Subcutaneous abdominal adipose tissue (tissue), 5 donors: ENCODE data around the gene EFCAB13.
"Not testable (repeated sequence)": the region's sequence is repeated elsewhere in the genome, so short reads cannot be mapped to it uniquely, and the experiment has no call there.

Source experiments
- H3K27ac ChIP-seq: one replicate; pipeline ENCODE4 v1.7.0; 2013; ENCODE audit warnings: low read depth, mild to moderate bottlenecking, inconsistent platforms, low read length, moderate library complexity
- H3K27me3 ChIP-seq, 5 donors: one replicate each; pipeline ENCODE4 v1.7.0; 2013; ENCODE audit warnings: low read length in 5 of 5, inconsistent platforms in 1 of 5; ENCODE audit not compliant: control insufficient read depth in 5 of 5, insufficient read depth in 4 of 5
- H3K36me3 ChIP-seq, 5 donors: one replicate each; pipeline ENCODE4 v1.7.0; 2013; ENCODE audit warnings: low read length in 5 of 5; ENCODE audit not compliant: control insufficient read depth in 5 of 5, insufficient read depth in 5 of 5
- H3K4me1 ChIP-seq, 5 donors: one replicate each; pipeline ENCODE4 v1.7.0; 2013; ENCODE audit warnings: low read length in 5 of 5, mild to moderate bottlenecking in 3 of 5, moderate library complexity in 1 of 5; ENCODE audit not compliant: control insufficient read depth in 5 of 5, insufficient read depth in 5 of 5
- H3K4me3 ChIP-seq, 5 donors: one replicate each; pipeline ENCODE4 v1.7.0; 2013; ENCODE audit warnings: low read length in 5 of 5, low read depth in 1 of 5
- H3K9ac ChIP-seq, 5 donors: one replicate each; pipeline ENCODE4 v1.7.0; 2013; ENCODE audit warnings: low read length in 5 of 5, mild to moderate bottlenecking in 4 of 5, moderate library complexity in 3 of 5
- H3K9me3 ChIP-seq, 5 donors: one replicate each; pipeline ENCODE4 v1.7.0; 2013; ENCODE audit warnings: low read length in 5 of 5; ENCODE audit not compliant: control insufficient read depth in 5 of 5
- donor health status: healthy.
- donor health status: healthy.
- donor health status: healthy.
- donor health status: healthy.
- donor health status: healthy.

EFCAB13 gene

DNA sequence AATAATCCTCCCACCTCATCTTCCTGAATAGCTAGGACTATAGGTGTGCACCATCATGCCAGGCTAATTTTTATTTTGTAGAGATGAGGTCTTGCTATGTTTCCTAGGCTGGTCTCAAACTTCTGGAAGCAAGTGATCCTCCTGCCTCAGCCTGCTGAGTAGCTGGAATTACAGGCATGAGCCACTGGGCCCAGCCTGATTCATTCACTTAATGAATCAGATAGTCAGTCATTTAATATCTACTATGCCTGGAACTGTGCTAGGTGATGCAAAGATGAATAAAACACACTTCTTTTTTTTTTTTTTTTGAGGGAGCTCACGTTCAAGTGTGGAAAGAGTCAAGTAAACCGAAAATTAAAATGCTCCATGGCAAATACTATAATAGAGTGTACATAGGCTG, 39.4 kb downstream of the EFCAB13 start:
- no peaks in the 10 kb centered on the region for H3K4me1 ChIP-seq
- H3K9ac ChIP-seq, result no peak overlapping the region
- H3K27me3 ChIP-seq, result no peaks in the 10 kb centered on the region
- no peak overlapping the region for H3K4me3 ChIP-seq
- H3K9me3 ChIP-seq, result no peaks in the 10 kb centered on the region
- H3K36me3 ChIP-seq, result peaks cover 0 to 4% (median 0%) of the 10 kb centered on the region in 5 donors
- H3K27ac ChIP-seq, result no peak overlapping the region

DNA sequence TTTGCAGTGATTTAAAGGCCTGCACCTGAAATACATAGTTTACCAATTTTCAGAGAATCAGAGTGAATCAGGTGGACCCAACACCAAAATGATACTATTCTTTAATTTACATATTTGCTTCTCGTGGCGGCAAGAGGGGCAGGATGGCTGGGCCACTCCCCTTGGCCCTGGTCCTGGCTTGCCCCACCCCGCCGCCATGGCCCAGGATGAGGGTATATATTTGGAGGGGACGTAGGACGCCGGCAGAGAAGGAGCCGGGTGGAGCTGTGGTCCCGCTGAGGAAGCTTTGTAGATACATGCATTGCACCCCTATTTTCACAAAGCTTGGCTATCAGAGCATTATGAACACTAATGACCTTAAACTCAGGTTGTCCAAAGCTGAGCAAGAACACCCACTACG, 43.5 kb downstream of the EFCAB13 start:
- H3K27me3 ChIP-seq, result no peaks in the 10 kb centered on the region
- H3K9me3 ChIP-seq, result no peaks in the 10 kb centered on the region
- no peak overlapping the region for H3K4me3 ChIP-seq
- no peaks in the 10 kb centered on the region for H3K4me1 ChIP-seq
- H3K36me3 ChIP-seq, result peaks cover 0 to 4% (median 0%) of the 10 kb centered on the region in 5 donors
- H3K9ac ChIP-seq, result no peak overlapping the region
- no peak overlapping the region for H3K27ac ChIP-seq

DNA sequence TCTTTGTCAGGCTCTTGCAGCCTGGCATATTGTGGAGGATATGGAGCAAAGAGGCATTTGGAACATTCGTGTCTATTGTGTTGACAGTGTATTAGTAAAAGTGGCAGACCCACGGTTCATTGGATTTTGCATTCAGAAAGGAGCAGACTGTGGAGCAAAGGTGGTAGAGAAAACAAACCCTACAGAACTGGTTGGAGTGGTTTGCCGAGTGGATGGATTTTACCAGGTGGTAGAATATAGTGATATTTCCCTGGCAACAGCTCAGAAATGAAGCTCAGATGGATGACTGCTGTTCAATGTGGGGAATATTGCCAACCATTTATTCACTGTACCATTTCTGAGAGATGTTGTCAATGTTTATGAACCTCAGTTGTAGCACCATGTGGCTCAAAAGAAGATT, 44.5 kb downstream of the EFCAB13 start:
- Histone ChIP-seq H3K36me3 (peaks cover 0 to 4% (median 0%) of the 10 kb centered on the region in 5 donors), H3K9ac (no peak overlapping the region), H3K4me3 (no peak overlapping the region), H3K27me3 (no peaks in the 10 kb centered on the region), H3K4me1 (no peaks in the 10 kb centered on the region), H3K9me3 (peaks cover 0 to 8% (median 4%) of the 10 kb centered on the region in 5 donors), H3K27ac (no peak overlapping the region)

DNA sequence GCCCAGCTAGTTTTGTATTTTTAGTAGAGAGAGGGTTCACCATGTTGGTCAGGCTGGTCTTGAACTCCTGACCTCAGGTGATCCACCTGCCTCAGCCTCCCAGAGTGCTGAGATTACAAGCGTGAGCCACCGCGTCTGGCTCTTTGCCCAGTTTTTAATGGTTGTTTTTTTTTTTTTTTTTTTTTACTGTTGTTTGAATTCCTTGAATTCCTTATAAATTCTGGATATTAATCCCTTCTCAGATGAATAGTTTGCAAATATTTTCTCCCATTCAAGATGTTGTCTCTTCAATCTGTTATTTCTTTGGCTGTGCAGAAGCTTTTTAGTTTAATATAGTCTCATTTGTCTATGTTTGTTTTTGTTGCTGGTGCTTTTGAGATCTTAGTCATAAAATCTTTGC, 47.1 kb downstream of the EFCAB13 start:
- not testable (repeated sequence) for H3K4me3 ChIP-seq, H3K36me3 ChIP-seq, H3K9ac ChIP-seq, H3K9me3 ChIP-seq, H3K4me1 ChIP-seq, H3K27me3 ChIP-seq, H3K27ac ChIP-seq

DNA sequence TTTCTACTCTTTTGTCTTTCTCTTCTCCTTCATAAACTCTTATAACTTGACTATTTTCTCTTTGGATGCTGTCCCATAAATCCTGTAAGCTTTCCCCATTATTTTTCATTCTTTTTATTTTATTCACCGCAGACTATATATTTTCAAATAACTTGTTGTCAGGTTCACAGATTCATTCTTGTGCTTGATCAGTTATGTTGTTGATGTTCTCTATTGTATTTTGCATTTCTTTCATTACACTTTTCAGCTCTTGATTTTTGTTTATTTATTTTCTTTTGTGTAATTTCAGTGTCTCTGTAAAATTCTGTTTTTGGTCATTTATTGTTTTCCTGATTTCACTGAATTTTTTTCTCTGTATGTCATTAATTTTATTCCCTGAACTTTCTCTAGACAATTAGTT, 49.2 kb downstream of the EFCAB13 start:
- Histone ChIP-seq H3K9me3 (peaks cover 0 to 9% (median 4%) of the 10 kb centered on the region in 5 donors), H3K36me3 (no peaks in the 10 kb centered on the region), H3K27me3 (no peaks in the 10 kb centered on the region), H3K4me1 (no peaks in the 10 kb centered on the region), H3K27ac (no peak overlapping the region), H3K4me3 (no peak overlapping the region), H3K9ac (no peak overlapping the region)

DNA sequence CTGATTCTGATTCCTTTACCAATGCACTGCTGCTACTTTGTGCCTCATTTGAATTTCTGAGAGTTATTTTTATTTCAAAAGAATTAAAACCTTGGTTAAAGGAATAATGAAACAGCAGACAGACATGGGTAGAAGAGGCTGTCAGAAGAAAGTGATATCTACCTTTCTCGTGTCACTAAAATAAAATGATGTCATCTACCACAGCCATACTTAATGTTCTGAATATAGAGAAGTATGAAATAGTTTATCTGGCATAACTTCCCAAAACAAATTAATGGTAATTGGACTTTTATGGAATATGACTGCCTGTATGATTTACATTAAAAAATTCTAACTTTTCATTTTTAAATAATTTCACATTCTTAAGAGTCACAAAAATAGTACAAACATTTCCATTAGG, 52.5 kb downstream of the EFCAB13 start:
- Histone ChIP-seq H3K36me3 (no peaks in the 10 kb centered on the region), H3K9me3 (peaks cover 0 to 9% (median 4%) of the 10 kb centered on the region in 5 donors), H3K27me3 (no peaks in the 10 kb centered on the region), H3K9ac (no peak overlapping the region), H3K27ac (no peak overlapping the region), H3K4me3 (no peak overlapping the region), H3K4me1 (no peaks in the 10 kb centered on the region)

DNA sequence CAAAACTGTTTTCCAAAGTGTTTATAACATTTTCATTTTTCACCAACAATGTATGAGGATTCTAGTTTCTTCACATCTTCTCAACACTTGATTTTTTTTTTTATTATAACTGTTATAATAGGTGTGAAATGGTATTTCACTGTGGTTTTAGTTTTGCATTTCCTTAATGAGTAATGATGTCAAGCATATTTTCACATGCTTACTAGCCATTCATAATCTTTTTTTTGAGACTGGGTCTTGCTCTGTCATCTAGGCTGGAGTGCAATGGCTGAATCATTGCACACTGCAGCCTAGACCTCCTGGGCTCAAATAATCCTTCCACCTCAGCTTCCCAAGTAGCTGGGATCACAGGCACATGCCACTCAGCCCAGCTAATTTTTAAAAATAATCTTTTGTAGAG, 65.1 kb downstream of the EFCAB13 start:
- no peak overlapping the region for H3K4me3 ChIP-seq
- H3K4me1 ChIP-seq, result no peaks in the 10 kb centered on the region
- no peaks in the 10 kb centered on the region for H3K27me3 ChIP-seq
- no peaks in the 10 kb centered on the region for H3K9me3 ChIP-seq
- H3K9ac ChIP-seq, result no peak overlapping the region
- H3K27ac ChIP-seq, result no peak overlapping the region
- H3K36me3 ChIP-seq, result peaks cover 0 to 10% (median 0%) of the 10 kb centered on the region in 5 donors

DNA sequence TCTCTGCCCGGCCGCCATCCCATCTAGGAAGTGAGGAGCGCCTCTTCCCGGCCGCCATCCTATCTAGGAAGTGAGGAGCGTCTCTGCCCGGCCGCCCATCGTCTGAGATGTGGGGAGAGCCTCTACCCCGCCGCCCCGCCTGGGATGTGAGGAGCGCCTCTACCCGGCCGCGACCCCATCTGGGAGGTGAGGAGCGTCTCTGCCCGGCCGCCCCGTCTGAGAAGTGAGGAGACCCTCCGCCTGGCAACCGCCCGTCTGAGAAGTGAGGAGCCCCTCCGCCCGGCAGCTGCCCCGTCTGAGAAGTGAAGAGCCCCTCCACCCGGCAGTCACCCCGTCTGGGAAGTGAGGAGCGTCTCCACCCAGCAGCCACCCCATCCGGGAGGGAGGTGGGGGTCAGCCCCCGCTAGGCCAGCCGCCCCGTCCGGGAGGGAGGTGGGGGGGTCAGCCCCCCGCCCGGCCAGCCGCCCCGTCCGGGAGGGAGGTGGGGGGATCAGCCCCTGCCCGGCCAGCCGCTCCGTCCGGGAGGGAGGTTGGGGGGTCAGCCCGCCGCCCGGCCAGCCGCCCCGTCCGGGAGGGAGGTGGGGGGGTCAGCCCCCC, 73.9 kb downstream of the EFCAB13 start:
- not testable (repeated sequence) for H3K9me3 ChIP-seq, H3K27me3 ChIP-seq, H3K36me3 ChIP-seq

DNA sequence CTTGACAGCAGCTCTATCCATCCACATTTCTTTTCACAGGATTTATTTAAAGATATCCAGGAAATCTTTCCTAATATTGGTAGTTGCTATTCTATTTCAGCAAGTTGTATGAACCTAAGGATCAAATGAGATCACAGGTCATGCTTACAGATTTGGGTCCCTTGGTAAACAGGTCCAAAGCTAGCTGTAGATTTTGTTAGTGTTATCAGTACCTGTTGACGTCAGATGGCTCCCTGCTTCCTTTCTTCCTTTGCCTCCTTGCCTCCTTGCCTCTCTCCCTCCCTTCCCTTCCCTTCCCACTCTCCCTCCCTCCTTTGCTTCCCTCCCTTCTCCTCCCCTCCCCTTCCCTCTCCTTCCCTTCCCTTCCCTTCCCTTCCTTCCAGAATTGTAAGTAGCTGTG, 76.6 kb downstream of the EFCAB13 start:
- no peaks in the 10 kb centered on the region for H3K27me3 ChIP-seq
- H3K9ac ChIP-seq, result no peak overlapping the region
- H3K9me3 ChIP-seq, result no peaks in the 10 kb centered on the region
- H3K36me3 ChIP-seq, result no peaks in the 10 kb centered on the region
- no peak overlapping the region for H3K4me3 ChIP-seq
- no peak overlapping the region for H3K27ac ChIP-seq
- H3K4me1 ChIP-seq, result no peaks in the 10 kb centered on the region

More for the DNA sequence above, 73.9 kb downstream of the EFCAB13 start:
- not testable (repeated sequence) for H3K4me1 ChIP-seq, H3K9ac ChIP-seq, H3K27ac ChIP-seq, H3K4me3 ChIP-seq

DNA sequence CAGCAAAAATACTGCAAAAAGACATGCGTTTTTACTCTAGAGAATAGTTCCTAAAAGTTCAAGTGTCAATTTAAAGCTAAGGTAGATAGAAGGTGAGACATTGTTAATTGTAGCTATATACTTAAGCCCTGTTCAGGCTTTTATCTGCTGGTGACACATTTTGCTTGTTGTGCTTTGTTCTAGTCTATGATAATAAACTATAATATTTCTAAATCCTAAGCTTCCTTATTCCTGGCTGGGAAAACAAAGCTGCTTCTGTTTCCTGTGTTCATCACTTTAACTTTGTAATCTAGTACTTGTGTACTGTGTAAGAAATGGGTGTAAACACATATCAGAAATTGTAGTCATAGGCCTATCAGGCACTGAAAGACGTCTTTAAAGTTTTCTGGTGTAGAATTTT, 77.3 kb downstream of the EFCAB13 start:
- Histone ChIP-seq H3K27ac (no peak overlapping the region), H3K4me3 (no peak overlapping the region), H3K36me3 (no peaks in the 10 kb centered on the region)

DNA sequence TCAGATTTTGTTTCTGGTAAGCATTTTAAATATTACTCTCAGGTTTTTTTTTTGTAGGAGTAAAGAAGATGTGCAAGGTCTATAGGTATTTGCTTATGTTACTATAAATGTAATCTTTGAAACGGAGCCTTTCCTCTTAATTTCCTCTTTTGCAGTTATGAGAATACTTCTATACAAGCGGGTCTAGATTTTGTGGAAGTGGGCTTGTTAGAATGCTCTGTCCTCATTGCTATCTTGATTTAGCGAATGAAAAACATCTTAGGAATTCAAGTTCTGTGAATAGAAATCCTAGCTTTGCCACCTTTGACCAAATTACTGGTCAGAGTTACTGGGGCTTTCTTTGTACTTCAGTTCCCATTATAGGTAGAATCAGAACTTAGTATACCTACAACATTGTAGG, 80.3 kb downstream of the EFCAB13 start:
- H3K4me1 ChIP-seq, result no peaks in the 10 kb centered on the region
- no peak overlapping the region for H3K9ac ChIP-seq
- no peak overlapping the region for H3K27ac ChIP-seq
- H3K4me3 ChIP-seq, result no peak overlapping the region
- no peaks in the 10 kb centered on the region for H3K9me3 ChIP-seq
- H3K36me3 ChIP-seq, result no peaks in the 10 kb centered on the region
- no peaks in the 10 kb centered on the region for H3K27me3 ChIP-seq

More for the DNA sequence above, 77.3 kb downstream of the EFCAB13 start:
- Histone ChIP-seq H3K27me3 (no peaks in the 10 kb centered on the region), H3K9me3 (no peaks in the 10 kb centered on the region), H3K9ac (no peak overlapping the region), H3K4me1 (no peaks in the 10 kb centered on the region)
